Measurements from ENCODE around the gene ITGAE.
"Not testable (repeated sequence)": the region's sequence is repeated elsewhere in the genome, so short reads cannot be mapped to it uniquely, and the experiment has no call there.

ITGAE gene

DNA sequence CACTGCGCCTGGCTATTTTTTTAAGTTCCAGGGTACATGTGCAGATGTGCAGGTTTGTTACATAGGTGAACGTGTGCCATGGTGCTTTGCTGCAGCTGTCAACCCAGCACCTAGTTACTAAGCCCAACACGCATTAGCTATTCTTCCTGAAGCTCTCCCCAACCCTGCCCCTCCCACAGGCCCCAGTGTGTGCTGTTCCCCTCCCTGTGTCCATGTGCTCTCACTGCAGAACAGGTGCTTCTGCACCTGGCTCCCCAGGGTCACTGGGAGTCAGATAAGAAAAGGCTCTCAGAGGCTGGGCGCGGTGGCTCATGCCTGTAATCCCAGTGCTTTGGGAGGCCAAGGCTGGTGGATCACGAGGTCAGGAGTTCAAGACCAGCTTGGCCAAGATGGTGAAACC, 71.1 kb downstream of the ITGAE start:
- H3K4me3 ChIP-seq (replicated peaks; ENCODE audit: low read depth, low read length): no peak overlapping the region
- DNase-seq (ENCODE audit: low read depth): no peak
- TF ChIP-seq, protein P1, sequence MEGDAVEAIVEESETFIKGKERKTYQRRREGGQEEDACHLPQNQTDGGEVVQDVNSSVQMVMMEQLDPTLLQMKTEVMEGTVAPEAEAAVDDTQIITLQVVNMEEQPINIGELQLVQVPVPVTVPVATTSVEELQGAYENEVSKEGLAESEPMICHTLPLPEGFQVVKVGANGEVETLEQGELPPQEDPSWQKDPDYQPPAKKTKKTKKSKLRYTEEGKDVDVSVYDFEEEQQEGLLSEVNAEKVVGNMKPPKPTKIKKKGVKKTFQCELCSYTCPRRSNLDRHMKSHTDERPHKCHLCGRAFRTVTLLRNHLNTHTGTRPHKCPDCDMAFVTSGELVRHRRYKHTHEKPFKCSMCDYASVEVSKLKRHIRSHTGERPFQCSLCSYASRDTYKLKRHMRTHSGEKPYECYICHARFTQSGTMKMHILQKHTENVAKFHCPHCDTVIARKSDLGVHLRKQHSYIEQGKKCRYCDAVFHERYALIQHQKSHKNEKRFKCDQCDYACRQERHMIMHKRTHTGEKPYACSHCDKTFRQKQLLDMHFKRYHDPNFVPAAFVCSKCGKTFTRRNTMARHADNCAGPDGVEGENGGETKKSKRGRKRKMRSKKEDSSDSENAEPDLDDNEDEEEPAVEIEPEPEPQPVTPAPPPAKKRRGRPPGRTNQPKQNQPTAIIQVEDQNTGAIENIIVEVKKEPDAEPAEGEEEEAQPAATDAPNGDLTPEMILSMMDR (IDR thresholded peaks at IDR 0.05; ENCODE audit: low read length, missing control alignments): no peak

DNA sequence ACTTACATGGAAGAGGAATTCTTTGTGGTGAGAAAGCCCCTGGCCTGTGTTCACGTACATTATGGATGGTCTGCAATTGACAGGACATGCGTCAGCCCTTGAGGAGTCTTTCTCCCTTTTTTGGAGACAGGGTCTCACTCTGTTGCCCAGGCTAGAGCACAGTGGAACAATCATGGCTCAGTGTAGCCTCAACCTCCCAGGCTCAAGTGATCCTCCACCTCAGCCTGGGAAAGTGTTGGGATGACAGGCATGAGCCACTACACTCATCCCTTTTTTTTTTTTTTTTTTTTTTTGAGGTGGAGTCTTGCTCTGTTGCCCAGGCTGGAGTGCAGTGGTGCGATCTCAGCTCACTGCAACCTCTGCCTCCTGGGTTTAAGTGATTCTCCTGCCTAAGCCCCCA, 72.9 kb downstream of the ITGAE start:
- DNase-seq (ENCODE audit: low read depth); H3K4me3 ChIP-seq (replicated peaks; ENCODE audit: low read depth, low read length): not testable (repeated sequence)

DNA sequence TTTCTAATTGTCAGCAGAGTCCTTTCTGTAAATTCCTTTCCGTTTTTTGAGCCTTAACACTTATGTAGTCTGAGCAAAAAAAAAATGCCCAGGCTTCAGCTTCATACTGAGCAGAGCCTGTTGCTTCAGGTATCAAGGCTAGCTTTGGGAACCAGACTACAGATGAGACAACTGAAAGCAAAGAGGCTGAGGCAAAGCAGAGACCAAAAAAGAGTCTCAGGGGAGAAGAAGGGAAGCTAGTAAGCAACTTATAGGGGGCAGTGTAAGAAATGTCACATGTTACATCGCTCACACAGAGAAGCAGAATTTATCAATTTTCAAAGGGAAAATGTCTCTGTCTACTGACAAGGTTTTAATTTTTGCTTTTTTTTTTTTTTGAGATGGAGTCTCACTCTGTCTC, 73.9 kb downstream of the ITGAE start:
- no peak for DNase-seq (ENCODE audit: low read depth)
- no peak overlapping the region for H3K4me3 ChIP-seq (replicated peaks; ENCODE audit: low read depth, low read length)
- TF ChIP-seq, protein P1 (IDR thresholded peaks at IDR 0.05; ENCODE audit: low read length, missing control alignments): no peak

DNA sequence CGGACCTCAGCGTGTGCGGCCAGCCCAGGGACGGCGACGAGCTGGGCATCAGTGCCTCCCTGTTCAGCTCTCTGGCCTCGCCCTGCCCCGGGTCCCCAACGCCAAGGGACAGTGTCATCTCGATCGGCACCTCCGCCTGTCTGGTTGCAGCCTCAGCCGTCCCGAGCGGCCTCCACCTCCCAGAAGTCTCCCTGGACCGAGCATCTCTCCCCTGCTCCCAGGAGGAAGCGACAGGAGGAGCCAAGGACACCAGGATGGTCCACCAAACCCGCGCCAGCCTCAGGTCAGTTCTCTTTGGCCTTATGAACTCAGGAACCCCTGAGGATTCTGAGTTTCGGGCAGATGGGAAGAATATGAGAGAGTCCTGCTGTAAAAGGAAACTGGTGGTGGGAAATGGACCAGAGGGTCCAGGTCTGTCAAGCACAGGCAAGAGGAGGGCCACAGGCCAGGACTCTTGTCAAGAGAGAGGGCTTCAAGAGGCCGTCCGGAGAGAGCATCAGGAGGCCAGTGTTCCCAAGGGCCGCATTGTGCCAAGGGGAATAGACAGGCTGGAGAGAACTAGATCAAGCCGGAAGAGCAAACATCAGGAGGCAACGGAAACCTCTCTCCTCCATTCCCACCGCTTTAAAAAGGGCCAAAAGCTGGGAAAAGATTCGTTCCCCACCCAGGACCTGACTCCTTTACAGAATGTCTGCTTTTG, 76.5 kb downstream of the ITGAE start:
- DNase-seq (ENCODE audit: low read depth): no peak

DNA sequence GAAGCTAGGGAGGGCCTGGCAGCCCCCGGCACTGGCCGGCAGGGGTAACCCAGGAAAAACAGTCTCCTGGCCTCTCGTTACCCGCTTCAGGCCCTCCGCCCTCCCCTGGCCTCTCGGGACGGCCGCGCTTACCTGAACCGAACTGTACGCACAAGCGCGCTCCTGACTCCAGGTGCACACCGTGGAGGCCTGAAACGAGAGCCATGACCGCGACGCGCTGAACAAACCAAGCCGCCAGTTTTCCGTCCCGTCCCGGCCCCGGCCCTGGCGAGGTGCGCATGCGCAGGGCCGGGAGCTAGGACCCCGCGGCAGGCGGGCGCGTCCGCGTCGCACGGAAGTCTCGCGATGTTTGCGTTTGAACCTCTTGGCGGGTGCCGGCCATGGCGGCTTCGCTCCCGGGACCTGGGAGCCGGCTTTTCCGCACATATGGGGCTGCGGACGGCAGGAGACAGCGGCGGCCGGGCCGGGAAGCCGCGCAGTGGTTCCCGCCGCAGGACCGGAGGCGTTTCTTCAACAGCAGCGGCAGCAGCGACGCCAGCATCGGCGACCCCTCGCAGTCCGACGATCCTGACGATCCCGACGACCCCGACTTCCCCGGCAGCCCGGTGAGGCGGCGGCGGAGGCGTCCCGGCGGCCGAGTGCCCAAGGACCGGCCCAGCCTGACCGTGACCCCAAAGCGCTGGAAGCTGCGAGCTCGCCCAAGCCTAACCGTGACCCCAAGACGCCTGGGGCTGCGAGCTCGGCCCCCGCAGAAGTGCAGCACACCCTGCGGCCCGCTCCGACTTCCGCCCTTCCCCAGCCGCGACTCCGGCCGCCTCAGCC, 77.2 kb downstream of the ITGAE start, which contains the start of gene HASPIN:
Gene HASPIN (plus strand): TSS at position 348 of the 822 bp plus-strand sequence. CDS start 33 bp downstream, at position 381.
- H3K4me3 ChIP-seq (replicated peaks; ENCODE audit: low read depth, low read length): peak within 1 kb of the TSS; percentile 93
- peak; percentile 90 for DNase-seq (ENCODE audit: low read depth)
- TF ChIP-seq, protein P1 (IDR thresholded peaks at IDR 0.05; ENCODE audit: low read length, missing control alignments): peak; percentile 29

More for the DNA sequence above, 76.5 kb downstream of the ITGAE start:
- H3K4me3 ChIP-seq (replicated peaks; ENCODE audit: low read depth, low read length): peak overlapping the region; percentile 93
- TF ChIP-seq, protein P1 (IDR thresholded peaks at IDR 0.05; ENCODE audit: low read length, missing control alignments): no peak

DNA sequence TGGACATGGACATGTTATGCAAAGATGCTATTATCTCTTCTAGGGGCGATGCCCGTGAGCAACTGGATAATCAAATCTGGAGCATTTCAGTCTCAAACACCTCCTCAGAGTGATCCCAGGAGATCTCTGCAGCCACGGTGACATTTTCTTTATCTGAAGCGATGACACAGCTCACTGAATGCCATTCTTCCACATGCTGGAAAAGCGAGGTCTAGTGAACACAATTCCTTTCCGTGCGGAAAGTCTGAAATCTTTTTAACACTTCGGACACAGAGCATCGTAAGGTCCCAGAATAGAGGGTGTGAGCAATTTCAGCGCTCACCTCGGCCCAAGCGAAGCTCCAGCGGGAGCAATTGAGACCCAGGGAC, 77.8 kb downstream of the ITGAE start:
- no peak for DNase-seq (ENCODE audit: low read depth)
- TF ChIP-seq, protein P1 (IDR thresholded peaks at IDR 0.05; ENCODE audit: low read length, missing control alignments): no peak
- peak overlapping the region; percentile 93 for H3K4me3 ChIP-seq (replicated peaks; ENCODE audit: low read depth, low read length)

DNA sequence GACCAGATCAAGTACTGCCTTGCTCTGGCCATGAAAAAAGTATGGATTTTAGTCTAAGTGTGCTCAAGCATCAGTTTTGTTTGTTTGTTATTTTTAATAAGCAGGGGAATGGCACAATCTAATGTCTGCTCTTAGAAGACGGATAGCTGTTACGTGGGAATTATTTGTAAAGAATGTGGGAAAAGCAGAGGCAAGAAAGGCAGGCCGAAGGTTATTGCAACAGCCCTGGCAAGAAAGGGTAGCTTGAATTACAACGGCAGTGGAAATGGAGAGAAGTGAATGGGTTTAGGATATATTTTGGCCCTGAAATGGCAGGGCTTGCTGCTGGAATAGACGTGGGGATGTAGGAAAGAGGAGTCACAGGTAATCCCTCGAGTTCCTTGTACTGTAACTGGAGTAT, 78.3 kb downstream of the ITGAE start:
- TF ChIP-seq, protein P1 (IDR thresholded peaks at IDR 0.05; ENCODE audit: low read length, missing control alignments): no peak
- peak; percentile 22 for DNase-seq (ENCODE audit: low read depth)

More for the DNA sequence above, 78.3 kb downstream of the ITGAE start:
- peak overlapping the region; percentile 93 for H3K4me3 ChIP-seq (replicated peaks; ENCODE audit: low read depth, low read length)
